HepG2 (cell line): ENCODE results near the gene NOTUM. TPM values are rescaled to one million over a fixed set of nuclear protein-coding genes. Genes with fewer than 3 reads are reported as not detected.

Experiments used
- ELF3 ChIP-seq: IDR thresholded peaks from 2 replicates; pipeline ENCODE4 v1.6.1; 2016; ENCODE audit warnings: missing genetic modification reagents, missing compliant biosample characterization
- LCORL ChIP-seq, 2 experiments: fragments of 450-650 bp in 1 of 2; sonication (generic) in 1 of 2; formaldehyde crosslinking in 1 of 2; IDR thresholded peaks; 2 replicates each; pipeline versions ENCODE4 v1.5.0 to v1.6.1; 2017 to 2020; ENCODE audit warnings: antibody characterized with exemption in 1 of 2, missing genetic modification reagents in 1 of 2
- SMARCC2 ChIP-seq: fragments of 450-650 bp; IDR thresholded peaks from 2 replicates; pipeline ENCODE4 v1.6.1; 2017; ENCODE audit warnings: antibody characterized with exemption, mild to moderate bottlenecking
- ZBTB21 ChIP-seq: sonication (generic); formaldehyde crosslinking; IDR thresholded peaks from 2 replicates; pipeline ENCODE4 v1.4.0; 2020; ENCODE audit warnings: missing genetic modification reagents
- ZNF331 ChIP-seq: sonication (generic); formaldehyde crosslinking; IDR thresholded peaks from 2 replicates; pipeline ENCODE4 v1.4.0; 2020; ENCODE audit warnings: missing genetic modification reagents
- ZNF562 ChIP-seq: sonication (generic); formaldehyde crosslinking; IDR thresholded peaks from 2 replicates; pipeline ENCODE4 v1.8.0; 2022; ENCODE audit warnings: missing genetic modification reagents, borderline replicate concordance
- polyA plus RNA-seq, 8 experiments: library from polyadenylated mRNA; depleted of rRNA in 3 of 8; stranded (reverse) in 7 of 8; unstranded in 1 of 8; fragments of >200 nt; fragmentation: Illumina TruSeq in 4 of 8; extraction: Trizol in 4 of 8; gene quantifications; 2 replicates each; pipeline versions ENCODE4 v1.2.1 to v1.2.3, GENCODE V29; 2011 to 2016; ENCODE audit warnings: low read depth in 4 of 8, missing spikeins in 1 of 8, mixed read lengths in 1 of 8; ENCODE audit not compliant: insufficient read depth in 1 of 8
- total RNA-seq, 5 experiments: library from RNA; depleted of rRNA; stranded (reverse); fragments of >200 nt; fragmentation: Illumina TruSeq; extraction: Trizol; gene quantifications; 2 replicates each; pipeline ENCODE4 v1.2.3, GENCODE V29; 2016; ENCODE audit warnings: low read depth in 1 of 5
- TF ChIP-seq, protein P1 (sequence below): sonication (generic); formaldehyde crosslinking; IDR thresholded peaks from 2 replicates; pipeline ENCODE4 v1.5.0; 2020; ENCODE audit warnings: missing genetic modification reagents
- TF ChIP-seq, protein P2 (sequence below): sonication (generic); formaldehyde crosslinking; IDR thresholded peaks from 2 replicates; pipeline ENCODE4 v1.4.0; 2020; ENCODE audit warnings: missing genetic modification reagents, low read depth, mild to moderate bottlenecking, borderline replicate concordance
- TF ChIP-seq, protein P3 (sequence below): sonication (generic); formaldehyde crosslinking; IDR thresholded peaks from 2 replicates; pipeline ENCODE4 v1.4.0; 2020; ENCODE audit warnings: missing genetic modification reagents, mild to moderate bottlenecking, borderline replicate concordance

The NOTUM gene
- total and polyA plus RNA-seq, 2 of the 13 experiments (the other 11 are each of a cell fraction or from before 2014, with no cell fraction given): 150 to 160 TPM

DNA sequence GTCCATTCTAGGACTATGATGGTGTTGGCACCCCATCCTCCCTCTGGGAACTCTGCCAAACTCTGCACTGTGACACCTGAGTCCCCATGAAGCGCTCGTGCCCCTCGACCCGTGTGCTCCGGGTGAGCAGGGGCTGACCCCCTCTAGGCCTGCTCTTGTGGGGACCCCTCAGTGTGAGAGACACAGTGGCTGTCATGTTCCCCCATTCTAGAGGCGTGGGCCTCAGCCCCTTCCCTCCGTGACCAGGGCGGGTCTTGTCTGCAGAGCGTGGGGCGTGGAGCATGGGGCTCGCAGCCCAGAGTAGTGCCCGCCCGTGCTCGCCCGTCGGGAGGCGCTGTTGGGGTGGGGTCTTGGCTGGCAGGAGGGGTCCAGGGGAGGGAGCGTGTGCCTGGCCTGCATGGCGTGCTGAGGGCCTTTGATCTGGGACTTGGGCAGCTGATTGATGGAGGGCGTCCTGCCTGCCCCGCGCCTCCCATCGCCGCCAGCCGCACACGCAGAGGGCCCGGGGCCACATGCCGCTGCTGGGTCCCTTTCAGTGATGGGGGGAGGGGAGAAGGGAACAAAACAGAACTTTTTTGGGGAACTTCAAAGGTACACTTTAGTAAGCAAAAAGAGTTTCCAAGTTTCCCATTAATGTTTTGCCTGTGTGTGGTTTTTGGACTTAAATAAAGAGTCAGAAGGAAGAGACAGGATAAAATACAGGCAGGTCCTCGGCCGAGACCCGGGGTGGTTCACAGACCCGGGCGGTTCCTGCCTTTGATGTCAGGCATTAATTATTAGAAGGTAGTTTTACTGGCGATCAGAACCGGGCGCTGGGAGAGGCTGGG, 39.2 kb upstream of the NOTUM start (continued):
- TF ChIP-seq LCORL (IDR thresholded peaks at IDR 0.05) (peak; percentile 63; the same call in 1 of the 2 replicates), LCORL (CRISPR knock-in tag; IDR thresholded peaks at IDR 0.05) (peak; percentile 54), ELF3 (peak; percentile 27; the same call in 1 of the 2 replicates), ZNF331 (CRISPR knock-in tag) (peak; percentile 17), ZNF562 (no peak; the same call in 1 of the 2 replicates), SMARCC2 (no peak), ZBTB21 (no peak)
- TF ChIP-seq, protein P1, sequence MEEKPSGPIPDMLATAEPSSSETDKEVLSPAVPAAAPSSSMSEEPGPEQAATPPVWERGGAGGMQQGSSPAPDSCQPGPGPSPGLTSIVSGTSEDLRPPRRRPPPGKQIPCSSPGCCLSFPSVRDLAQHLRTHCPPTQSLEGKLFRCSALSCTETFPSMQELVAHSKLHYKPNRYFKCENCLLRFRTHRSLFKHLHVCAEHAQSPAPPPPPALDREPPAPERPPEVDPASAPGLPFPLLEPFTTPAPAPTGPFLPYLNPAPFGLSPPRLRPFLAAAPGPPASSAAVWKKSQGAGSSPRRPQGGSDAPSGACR (CRISPR knock-in tag): peak; percentile 80
- TF ChIP-seq, protein P2, sequence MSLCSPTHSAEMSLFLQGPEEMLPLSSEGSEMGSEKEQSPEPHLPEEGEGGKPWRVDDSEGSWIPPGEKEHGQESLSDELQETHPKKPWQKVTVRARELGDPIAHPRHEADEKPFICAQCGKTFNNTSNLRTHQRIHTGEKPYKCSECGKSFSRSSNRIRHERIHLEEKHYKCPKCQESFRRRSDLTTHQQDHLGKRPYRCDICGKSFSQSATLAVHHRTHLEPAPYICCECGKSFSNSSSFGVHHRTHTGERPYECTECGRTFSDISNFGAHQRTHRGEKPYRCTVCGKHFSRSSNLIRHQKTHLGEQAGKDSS (CRISPR knock-in tag): peak; percentile 48
- TF ChIP-seq, protein P3, sequence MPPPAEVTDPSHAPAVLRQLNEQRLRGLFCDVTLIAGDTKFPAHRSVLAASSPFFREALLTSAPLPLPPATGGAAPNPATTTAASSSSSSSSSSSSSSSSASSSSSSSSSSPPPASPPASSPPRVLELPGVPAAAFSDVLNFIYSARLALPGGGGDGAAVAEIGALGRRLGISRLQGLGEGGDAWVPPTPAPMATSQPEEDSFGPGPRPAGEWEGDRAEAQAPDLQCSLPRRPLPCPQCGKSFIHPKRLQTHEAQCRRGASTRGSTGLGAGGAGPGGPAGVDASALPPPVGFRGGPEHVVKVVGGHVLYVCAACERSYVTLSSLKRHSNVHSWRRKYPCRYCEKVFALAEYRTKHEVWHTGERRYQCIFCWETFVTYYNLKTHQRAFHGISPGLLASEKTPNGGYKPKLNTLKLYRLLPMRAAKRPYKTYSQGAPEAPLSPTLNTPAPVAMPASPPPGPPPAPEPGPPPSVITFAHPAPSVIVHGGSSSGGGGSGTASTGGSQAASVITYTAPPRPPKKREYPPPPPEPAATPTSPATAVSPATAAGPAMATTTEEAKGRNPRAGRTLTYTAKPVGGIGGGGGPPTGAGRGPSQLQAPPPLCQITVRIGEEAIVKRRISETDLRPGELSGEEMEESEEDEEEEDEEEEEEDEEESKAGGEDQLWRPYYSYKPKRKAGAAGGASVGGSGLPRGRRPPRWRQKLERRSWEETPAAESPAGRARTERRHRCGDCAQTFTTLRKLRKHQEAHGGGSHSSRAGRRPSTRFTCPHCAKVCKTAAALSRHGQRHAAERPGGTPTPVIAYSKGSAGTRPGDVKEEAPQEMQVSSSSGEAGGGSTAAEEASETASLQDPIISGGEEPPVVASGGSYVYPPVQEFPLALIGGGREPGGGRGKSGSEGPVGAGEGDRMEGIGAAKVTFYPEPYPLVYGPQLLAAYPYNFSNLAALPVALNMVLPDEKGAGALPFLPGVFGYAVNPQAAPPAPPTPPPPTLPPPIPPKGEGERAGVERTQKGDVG (CRISPR knock-in tag): peak; percentile 81; the same call in 1 of the 2 replicates
